GM12878 (cell line): Measurements from ENCODE around the gene RBM10. TPM values are rescaled to one million over a fixed set of nuclear protein-coding genes. Genes with fewer than 3 reads are reported as not detected.

ENCODE experiments used
- ATF3 ChIP-seq: IDR thresholded peaks from 2 replicates; pipeline ENCODE4 v1.6.1; 2011; ENCODE audit warnings: low read depth, mild to moderate bottlenecking, low read length, moderate library complexity, borderline replicate concordance; ENCODE audit errors: extremely low read depth
- BCLAF1 ChIP-seq: fragments of 450-650 bp; IDR thresholded peaks from 2 replicates; pipeline ENCODE4 v1.6.1; 2017; ENCODE audit warnings: antibody characterized with exemption, mild to moderate bottlenecking, moderate library complexity
- BMI1 ChIP-seq: fragments of 450-650 bp; IDR thresholded peaks from 2 replicates; pipeline ENCODE4 v1.6.1; 2016; ENCODE audit warnings: mild to moderate bottlenecking, moderate library complexity, borderline replicate concordance
- ETV6 ChIP-seq, 2 experiments: fragments of 450-650 bp in 1 of 2; IDR thresholded peaks in 1 of 2; conservative IDR thresholded peaks in 1 of 2; 2 replicates each; pipeline ENCODE4 v1.6.1; 2014; ENCODE audit warnings: antibody characterized with exemption in 1 of 2, borderline replicate concordance in 1 of 2, low read depth in 1 of 2, mild to moderate bottlenecking in 1 of 2, moderate library complexity in 1 of 2
- GABPA ChIP-seq: IDR thresholded peaks from 2 replicates; pipeline ENCODE4 v1.6.1; 2014; ENCODE audit warnings: antibody characterized with exemption, low read depth, mild to moderate bottlenecking, inconsistent platforms
- KLF5 ChIP-seq: fragments of 450-650 bp; IDR thresholded peaks from 2 replicates; pipeline ENCODE4 v1.6.1; 2014; ENCODE audit warnings: mild to moderate bottlenecking; ENCODE audit not compliant: partially characterized antibody
- NFYB ChIP-seq: IDR thresholded peaks from 2 replicates; pipeline ENCODE4 v1.6.1; 2011; ENCODE audit warnings: low read depth, mild to moderate bottlenecking, low read length, improper control_type of control experiment, moderate library complexity; ENCODE audit not compliant: insufficient read depth
- NR2C1 ChIP-seq: fragments of 450-650 bp; IDR thresholded peaks from 2 replicates; pipeline ENCODE4 v1.6.1; 2017; ENCODE audit warnings: antibody characterized with exemption, mild to moderate bottlenecking, moderate library complexity
- REST ChIP-seq: IDR thresholded peaks from 2 replicates; pipeline ENCODE4 v1.6.1; 2012; ENCODE audit warnings: mild to moderate bottlenecking, low read depth, low read length
- SMARCA5 ChIP-seq: fragments of 450-650 bp; IDR thresholded peaks from 2 replicates; pipeline ENCODE4 v1.6.1; 2017; ENCODE audit warnings: mild to moderate bottlenecking
- SPI1 ChIP-seq: IDR thresholded peaks from 2 replicates; pipeline ENCODE4 v1.6.1; 2011; ENCODE audit warnings: low read depth, mild to moderate bottlenecking, low read length, moderate library complexity, borderline replicate concordance; ENCODE audit not compliant: insufficient read depth
- SREBF2 ChIP-seq: IDR thresholded peaks from 2 replicates; pipeline ENCODE4 v1.6.1; 2012; ENCODE audit warnings: mild to moderate bottlenecking, low read length
- TCF3 ChIP-seq: IDR thresholded peaks from 2 replicates; pipeline ENCODE4 v1.6.1; 2012; ENCODE audit warnings: low read depth, mild to moderate bottlenecking, low read length, borderline replicate concordance; ENCODE audit not compliant: insufficient read depth
- WRNIP1 ChIP-seq: IDR thresholded peaks from 2 replicates; pipeline ENCODE4 v1.6.1; 2011; ENCODE audit warnings: low read depth, low read length, improper control_type of control experiment, borderline replicate concordance
- ZBTB4 ChIP-seq: fragments of 450-650 bp; formaldehyde crosslinking; IDR thresholded peaks from 2 replicates; pipeline ENCODE4 v1.4.0; 2022; ENCODE audit warnings: mild to moderate bottlenecking, moderate library complexity
- ZNF217 ChIP-seq: fragments of 450-650 bp; IDR thresholded peaks from 2 replicates; pipeline ENCODE4 v1.6.1; 2017; ENCODE audit warnings: antibody characterized with exemption, mild to moderate bottlenecking
- ZNF274 ChIP-seq: IDR thresholded peaks from one replicate; pipeline ENCODE4 v1.8.0; 2011; ENCODE audit not compliant: insufficient read length, insufficient read depth
- ZSCAN29 ChIP-seq: fragments of 450-650 bp; IDR thresholded peaks from 2 replicates; pipeline ENCODE4 v1.6.1; 2017; ENCODE audit warnings: mild to moderate bottlenecking, moderate library complexity
- polyA plus RNA-seq, 11 experiments: library from polyadenylated mRNA; depleted of rRNA in 4 of 11; unstranded in 6 of 11; stranded (reverse) in 5 of 11; fragments of >200 nt; fragmentation: Nextera tagmentation in 4 of 11; fragmentation: Illumina TruSeq in 1 of 11; extraction: Ambion mirVana in 4 of 11; extraction: Trizol in 1 of 11; gene quantifications; 1 replicate in 1 of 11; 2 replicates in 10 of 11; pipeline versions ENCODE4 v1.2.1 to v1.2.3, GENCODE V29; 2011 to 2016; ENCODE audit warnings: inconsistent platforms in 2 of 11, missing spikeins in 2 of 11, low read depth in 1 of 11
- total RNA-seq, 4 experiments: library from RNA; depleted of rRNA in 3 of 4; stranded (reverse); fragments of >200 nt in 3 of 4; fragmentation: Illumina TruSeq in 1 of 4; extraction: Trizol in 1 of 4; gene quantifications; 2 replicates each; pipeline versions ENCODE4 v1.2.1 to v1.2.3, GENCODE V29; 2013 to 2021

The RBM10 gene
- total and polyA plus RNA-seq, 10 of the 15 experiments (the other 5 are each of a cell fraction or from before 2014, with no cell fraction given) = 1.4 to 60.0 (median 29.8) TPM

- TF ChIP-seq ZBTB4 (CRISPR knock-in tag) (no peak), WRNIP1 (no peak), ATF3 (no peak), ETV6 (conservative IDR thresholded peaks at IDR 0.05 in 1 of 2, IDR thresholded peaks at IDR 0.05 in 1 of 2; ENCODE audit: borderline replicate concordance in 1 of 2, low read depth in 1 of 2) (no peak), SPI1 (no peak), BMI1 (no peak), NFYB (peak; percentile 91), REST (no peak; the same call in 1 of the 2 replicates), NR2C1 (peak; percentile 69), TCF3 (no peak), SMARCA5 (no peak), SREBF2 (no peak), ZSCAN29 (no peak), BCLAF1 (no peak), ZNF274 (no peak), GABPA (peak; percentile 68; the same call in 1 of the 2 replicates), KLF5 (peak; percentile 62), ZNF217 (no peak)
These were observed 15.7 kb upstream of the RBM10 start (continued) for GRCh38 chrX:47129157-47129898.
